H1 (cell line): ENCODE measurements around the gene NME8. TPM values are rescaled to one million over a fixed set of nuclear protein-coding genes. Genes with fewer than 3 reads are reported as not detected.

Source experiments
- CTCF ChIA-PET: fragments of 300-600 bp; sonication (Branson Sonifier 250); formaldehyde crosslinking; loops from one replicate; lab custom pipeline; 2021; ENCODE audit not compliant: partially characterized antibody; lab: Charles Lee
- POLR2A ChIA-PET: fragments of 300-600 bp; sonication (Branson Sonifier 250); formaldehyde crosslinking; loops from one replicate; lab custom pipeline; 2021; ENCODE audit warnings: inconsistent platforms; ENCODE audit not compliant: partially characterized antibody; lab: Charles Lee
- DNase-seq, 2 experiments: peaks; one replicate each; pipeline versions ENCODE4 v3.0.0 to v3.0.0-alpha.2; 2010 to 2022; ENCODE audit warnings: low spot score in 2 of 2, low read depth in 1 of 2, mixed read lengths in 1 of 2
- FAIRE-seq: peaks from 2 replicates; lab custom pipeline; 2011; peaks lifted over from hg19 to GRCh38; lab: Jason Lieb, UNC
- H2AFZ ChIP-seq: 2 replicates; pipeline ENCODE4 v1.8.1; 2012; ENCODE audit warnings: low read length, inconsistent platforms
- H2AK5ac ChIP-seq: 2 replicates; pipeline ENCODE4 v1.6.1; 2013; ENCODE audit warnings: low read depth, low read length
- H2BK120ac ChIP-seq: replicated peaks from 2 replicates; pipeline ENCODE3; 2013; ENCODE audit warnings: low read depth, low read length, inconsistent platforms
- H2BK12ac ChIP-seq: 2 replicates; pipeline ENCODE4 v1.6.1; 2013; ENCODE audit warnings: low read depth, low read length
- H2BK15ac ChIP-seq: 2 replicates; pipeline ENCODE4 v1.6.1; 2013; ENCODE audit warnings: low read length
- H2BK20ac ChIP-seq: 2 replicates; pipeline ENCODE4 v1.6.1; 2013; ENCODE audit warnings: low read length
- H2BK5ac ChIP-seq: 2 replicates; pipeline ENCODE4 v1.6.1; 2013; ENCODE audit warnings: low read depth, low read length
- H3K14ac ChIP-seq: 2 replicates; pipeline ENCODE4 v1.6.1; 2013; ENCODE audit warnings: inconsistent platforms; ENCODE audit not compliant: insufficient read length
- H3K18ac ChIP-seq: 2 replicates; pipeline ENCODE4 v1.6.1; 2013; ENCODE audit warnings: low read length; ENCODE audit errors: extremely low read depth
- H3K23ac ChIP-seq: 2 replicates; pipeline ENCODE4 v1.6.1; 2013; ENCODE audit warnings: inconsistent platforms; ENCODE audit not compliant: insufficient read length
- H3K23me2 ChIP-seq: 2 replicates; pipeline ENCODE4 v1.6.1; 2013; ENCODE audit warnings: low read depth, low read length
- H3K27ac ChIP-seq: 2 replicates; pipeline ENCODE4 v1.6.1; 2011; ENCODE audit warnings: low read depth, low read length, inconsistent platforms
- H3K27me3 ChIP-seq, 4 experiments: replicated peaks in 1 of 4; 1 replicate in 1 of 4; 2 replicates in 3 of 4; pipeline versions ENCODE4 v1.6.1 to v1.8.1; 2011 to 2013; ENCODE audit warnings: low read length in 3 of 4, mild to moderate bottlenecking in 3 of 4, inconsistent platforms in 2 of 4, mixed read lengths in 2 of 4, moderate library complexity in 1 of 4; ENCODE audit not compliant: control insufficient read depth in 3 of 4, insufficient read depth in 3 of 4; ENCODE audit errors: extremely low read depth in 1 of 4
- H3K36me3 ChIP-seq, 4 experiments: 2 replicates each; pipeline versions ENCODE4 v1.6.1 to v1.8.1; 2011 to 2013; ENCODE audit warnings: mild to moderate bottlenecking in 4 of 4, low read length in 3 of 4, moderate library complexity in 2 of 4, control low read depth in 1 of 4, inconsistent platforms in 1 of 4; ENCODE audit not compliant: insufficient read depth in 4 of 4, control insufficient read depth in 2 of 4
- H3K4ac ChIP-seq: replicated peaks from 2 replicates; pipeline ENCODE3; 2013; ENCODE audit warnings: low read length, low read depth, mixed read lengths, inconsistent platforms; ENCODE audit not compliant: insufficient read length
- H3K4me1 ChIP-seq, 4 experiments: replicated peaks in 1 of 4; 1 replicate in 1 of 4; 2 replicates in 3 of 4; pipeline versions ENCODE4 v1.6.1 to v1.8.1; 2011 to 2013; ENCODE audit warnings: low read length in 3 of 4, inconsistent platforms in 2 of 4, mixed read lengths in 1 of 4; ENCODE audit not compliant: insufficient read depth in 4 of 4, control insufficient read depth in 3 of 4
- H3K4me2 ChIP-seq, 2 experiments: 2 replicates each; pipeline versions ENCODE4 v1.6.1 to v1.8.1; 2011 to 2013; ENCODE audit warnings: low read depth in 2 of 2, low read length in 2 of 2, control low read depth in 1 of 2, inconsistent platforms in 1 of 2, mild to moderate bottlenecking in 1 of 2; ENCODE audit not compliant: insufficient read depth in 1 of 2
- H3K4me3 ChIP-seq, 4 experiments: fragments of 200-600, 300-600 bp in 1 of 4; sonication (generic), shearing (Covaris generic), sonication (Bioruptor Twin) in 1 of 4; 2 replicates each; pipeline versions ENCODE4 v1.5.1 to v1.8.1; 2011 to 2016; ENCODE audit warnings: low read length in 4 of 4, low read depth in 3 of 4, control low read depth in 2 of 4, inconsistent platforms in 2 of 4, mild to moderate bottlenecking in 2 of 4, mixed read lengths in 1 of 4, moderate library complexity in 1 of 4; ENCODE audit not compliant: insufficient read depth in 2 of 4; ENCODE audit errors: extremely low read depth in 1 of 4
- H3K56ac ChIP-seq: replicated peaks from 2 replicates; pipeline ENCODE3; 2013; ENCODE audit warnings: low read depth, mild to moderate bottlenecking, mixed read lengths, low read length, inconsistent platforms; ENCODE audit not compliant: insufficient read length
- H3K79me1 ChIP-seq: 2 replicates; pipeline ENCODE4 v1.6.1; 2013; ENCODE audit warnings: low read depth, low read length, control low read depth
- H3K79me2 ChIP-seq, 2 experiments: 2 replicates each; pipeline versions ENCODE4 v1.6.1 to v1.8.1; 2012 to 2013; ENCODE audit warnings: low read length in 2 of 2, mild to moderate bottlenecking in 2 of 2, inconsistent platforms in 1 of 2; ENCODE audit not compliant: insufficient read depth in 2 of 2, control insufficient read depth in 1 of 2
- H3K9ac ChIP-seq, 4 experiments: replicated peaks in 1 of 4; 1 replicate in 1 of 4; 2 replicates in 3 of 4; pipeline versions ENCODE4 v1.6.1 to v1.8.1; 2011 to 2013; ENCODE audit warnings: low read depth in 3 of 4, low read length in 3 of 4, control low read depth in 2 of 4, mild to moderate bottlenecking in 2 of 4, moderate library complexity in 2 of 4, inconsistent platforms in 1 of 4; ENCODE audit errors: extremely low read depth in 1 of 4
- H3K9me3 ChIP-seq, 2 experiments: 2 replicates each; pipeline versions ENCODE4 v1.6.1 to v1.8.1; 2012 to 2013; ENCODE audit warnings: mild to moderate bottlenecking in 2 of 2, moderate library complexity in 2 of 2, control low read depth in 1 of 2, inconsistent platforms in 1 of 2, low read depth in 1 of 2, low read length in 1 of 2, mixed read lengths in 1 of 2; ENCODE audit not compliant: insufficient read depth in 2 of 2
- H4K20me1 ChIP-seq, 2 experiments: replicated peaks in 1 of 2; 2 replicates each; pipeline versions ENCODE3 to v1.8.1; 2011 to 2013; ENCODE audit warnings: inconsistent platforms in 2 of 2, low read length in 2 of 2, mild to moderate bottlenecking in 1 of 2; ENCODE audit not compliant: insufficient read depth in 2 of 2, control insufficient read depth in 1 of 2
- H4K5ac ChIP-seq: 2 replicates; pipeline ENCODE4 v1.6.1; 2013; ENCODE audit warnings: low read length, low read depth, mixed read lengths, inconsistent platforms; ENCODE audit not compliant: insufficient read length
- H4K8ac ChIP-seq: 2 replicates; pipeline ENCODE4 v1.8.0; 2013; ENCODE audit warnings: mild to moderate bottlenecking, moderate library complexity, low read length, inconsistent platforms; ENCODE audit not compliant: insufficient read depth; ENCODE audit errors: extremely low read depth
- H4K91ac ChIP-seq: replicated peaks from 2 replicates; pipeline ENCODE3; 2013; ENCODE audit warnings: low read length, mixed read lengths, inconsistent platforms; ENCODE audit not compliant: insufficient read length
- ASH2L ChIP-seq: fragments of 200-600, 300-600 bp; sonication (generic); IDR thresholded peaks from one replicate; pipeline ENCODE4 v1.7.1; 2017; ENCODE audit warnings: low read length
- BRCA1 ChIP-seq: IDR thresholded peaks from 2 replicates; pipeline ENCODE4 v1.6.1; 2012; ENCODE audit warnings: low read depth, low read length, improper control_type of control experiment
- CHD2 ChIP-seq: IDR thresholded peaks from 2 replicates; pipeline ENCODE4 v1.6.1; 2012; ENCODE audit warnings: low read length, improper control_type of control experiment
- CREB1 ChIP-seq: IDR thresholded peaks from 2 replicates; pipeline ENCODE4 v1.6.1; 2012; ENCODE audit warnings: inconsistent platforms
- EZH2 ChIP-seq: fragments of 200-600 bp; sonication (generic); IDR thresholded peaks from 2 replicates; pipeline ENCODE4 v1.7.1; 2012; ENCODE audit warnings: low read depth, mild to moderate bottlenecking, moderate library complexity, low read length, inconsistent platforms; ENCODE audit not compliant: severe bottlenecking
- FOSL1 ChIP-seq: IDR thresholded peaks from 2 replicates; pipeline ENCODE4 v1.6.1; 2011; ENCODE audit warnings: mild to moderate bottlenecking, low read depth, low read length, moderate library complexity; ENCODE audit not compliant: insufficient read depth
- KDM5A ChIP-seq: fragments of 200-600 bp; IDR thresholded peaks from 2 replicates; pipeline ENCODE4 v1.7.1; 2012; ENCODE audit warnings: mild to moderate bottlenecking, low read length, inconsistent platforms, mixed read lengths
- POLR2A ChIP-seq, 2 experiments: IDR thresholded peaks; 1 replicate in 1 of 2; 2 replicates in 1 of 2; pipeline ENCODE4 v1.6.1; 2011; ENCODE audit warnings: low read depth in 2 of 2, low read length in 2 of 2, mild to moderate bottlenecking in 2 of 2; ENCODE audit errors: control extremely low read depth in 1 of 2
- POLR2AphosphoS5 ChIP-seq: IDR thresholded peaks from 2 replicates; pipeline ENCODE4 v1.6.1; 2011; ENCODE audit warnings: low read depth, low read length
- RAD21 ChIP-seq, 2 experiments: IDR thresholded peaks in 1 of 2; conservative IDR thresholded peaks in 1 of 2; 2 replicates each; pipeline ENCODE4 v1.6.1; 2011; ENCODE audit warnings: low read depth in 2 of 2, low read length in 2 of 2, improper control_type of control experiment in 1 of 2, inconsistent platforms in 1 of 2, mild to moderate bottlenecking in 1 of 2, moderate library complexity in 1 of 2
- RBBP5 ChIP-seq: IDR thresholded peaks from 2 replicates; pipeline ENCODE4 v1.7.1; 2012; ENCODE audit warnings: low read depth, mild to moderate bottlenecking, inconsistent platforms, low read length, moderate library complexity, borderline replicate concordance
- SAP30 ChIP-seq: fragments of 300-600 bp; sonication (generic); IDR thresholded peaks from 2 replicates; pipeline ENCODE4 v1.7.1; 2012; ENCODE audit warnings: low read length, moderate library complexity, mild to moderate bottlenecking, inconsistent platforms; ENCODE audit not compliant: insufficient read depth, insufficient replicate concordance
- SP4 ChIP-seq: IDR thresholded peaks from 2 replicates; pipeline ENCODE4 v1.6.1; 2012; ENCODE audit warnings: low read length, inconsistent platforms
- ZNF274 ChIP-seq: IDR thresholded peaks from 2 replicates; pipeline ENCODE4 v1.7.0; 2012; ENCODE audit warnings: low read length, borderline replicate concordance; ENCODE audit errors: extremely low read depth
- WGBS, 2 experiments: shearing (Covaris generic) in 1 of 2; methylation state at CpG; one replicate each; pipeline versions ENCODE4 v1.1.6 to v1.1.7; 2013 to 2015; ENCODE audit warnings: low lambda C conversion rate in 2 of 2, mixed read lengths in 2 of 2, inconsistent platforms in 1 of 2, low coverage in 1 of 2, missing lambda C conversion rate in 1 of 2; ENCODE audit not compliant: insufficient replicate concordance in 2 of 2, insufficient coverage in 1 of 2, insufficient read length in 1 of 2; ENCODE audit errors: extremely low coverage in 1 of 2, missing lambda C conversion rate in 1 of 2; 5-methylcytosine and 5-hydroxymethylcytosine counted together
- long read RNA-seq, 2 experiments: library from RNA in 1 of 2; library from capped mRNA in 1 of 2; stranded (forward); transcript quantifications; one replicate each; pipeline ENCODE4 v2.0.0, GENCODE V29; 2021; ENCODE audit warnings: inconsistent platforms in 1 of 2
- polyA minus RNA-seq, 3 experiments: library from RNA; depleted of rRNA, polyadenylated mRNA; stranded (reverse); fragments of >200 nt; gene quantifications; 1 replicate in 2 of 3; 2 replicates in 1 of 3; pipeline ENCODE4 v1.2.3, GENCODE V29; 2011
- polyA plus RNA-seq, 7 experiments: library from polyadenylated mRNA; depleted of rRNA in 3 of 7; stranded (reverse) in 5 of 7; unstranded in 2 of 7; fragments of >200 nt in 5 of 7; fragments of 200-250 nt in 2 of 7; gene quantifications; 1 replicate in 5 of 7; 2 replicates in 1 of 7; 4 replicates in 1 of 7; pipeline versions ENCODE4 v1.2.1 to v1.2.3, GENCODE V29; 2011 to 2013; ENCODE audit warnings: missing spikeins in 2 of 7, mixed read lengths in 2 of 7
- total RNA-seq: library from RNA; stranded (reverse); fragmentation: NEBNext Ultra II Directional; extraction: Animal tissue kit (Norgen Biotek cat#: 25700); gene quantifications from 2 replicates; pipeline ENCODE4 v1.2.1, GENCODE V29; 2021

The NME8 gene
- total RNA-seq (0.22 and 0.57 TPM in 2 replicates), polyA plus RNA-seq (2011; rRNA removed) (0.22 and 0.44 TPM in 2 replicates), polyA minus RNA-seq (2011; rRNA and poly(A)+ RNA removed) (0.15 and 1.0 TPM in 2 replicates)
- polyA plus RNA-seq (2011; cell fraction: cytosol; rRNA removed), result 0.31 TPM
- polyA plus RNA-seq (2011; cell fraction: nucleus; rRNA removed), result 0.60 TPM
- polyA plus RNA-seq (2012, experiment 1 of 2), result 0.17 to 1.4 TPM (median 1.1 TPM) in 4 replicates
- polyA plus RNA-seq (2012, experiment 2 of 2), result not detected
- polyA plus RNA-seq (2013, experiment 1 of 2), result 0.34 TPM
- 0.44 TPM for polyA plus RNA-seq (2013, experiment 2 of 2)
- not detected for polyA minus RNA-seq (2011; cell fraction: cytosol; rRNA and poly(A)+ RNA removed)
- polyA minus RNA-seq (2011; cell fraction: nucleus; rRNA and poly(A)+ RNA removed), result 0.70 TPM
- long read RNA-seq, experiment 1, result 0 reads
- long read RNA-seq, experiment 2, result 0 reads

- H4K20me1 ChIP-seq, result no peaks in the 10 kb centered on the region
- 80% methylated on average over 7 of the region's 7 CpGs; no CpG with 5 or more reads in 1 of the 2 experiments for WGBS, 2 experiments
- H3K56ac ChIP-seq, result no peak within 1 kb of the TSS
- H2AFZ ChIP-seq, result no peak within 1 kb of the TSS
- no peak within 1 kb of the TSS for H2BK20ac ChIP-seq
- H2BK12ac ChIP-seq, result no peak within 1 kb of the TSS
- no peak within 1 kb of the TSS for H2BK120ac ChIP-seq
- H2BK15ac ChIP-seq, result no peak within 1 kb of the TSS
- H3K9ac ChIP-seq, result no peak within 1 kb of the TSS
- H2BK5ac ChIP-seq, result no peak within 1 kb of the TSS
- H3K4ac ChIP-seq, result no peak within 1 kb of the TSS
- H3K23me2 ChIP-seq, result no peaks in the 10 kb centered on the region
- H3K27me3 ChIP-seq, result no peaks in the 10 kb centered on the region
- H4K91ac ChIP-seq, result no peak within 1 kb of the TSS
- no peak within 1 kb of the TSS for H3K18ac ChIP-seq
- ChIA-PET POLR2A (interaction anchor here (1.1 kb wide), 1 partner anchor 12 kb away, joined by 3 read pairs; no protein-coding TSS in a partner anchor), CTCF (no interaction called here)
- FAIRE-seq, result no peak
- H3K9me3 ChIP-seq, result no peaks in the 10 kb centered on the region
- DNase-seq, result no peak
- no peak within 1 kb of the TSS for H3K14ac ChIP-seq
- no peaks in the 10 kb centered on the region for H3K79me2 ChIP-seq
- no peaks in the 10 kb centered on the region for H3K36me3 ChIP-seq
- no peak within 1 kb of the TSS for H4K5ac ChIP-seq
- no peak within 1 kb of the TSS for H3K27ac ChIP-seq
- no peaks in the 10 kb centered on the region for H3K79me1 ChIP-seq
- no peak within 1 kb of the TSS for H3K4me2 ChIP-seq
- H2AK5ac ChIP-seq, result no peak within 1 kb of the TSS
- H3K4me1 ChIP-seq, result no peaks in the 10 kb centered on the region
- H3K23ac ChIP-seq, result no peak within 1 kb of the TSS
- H3K4me3 ChIP-seq, result no peak within 1 kb of the TSS
- no peak within 1 kb of the TSS for H4K8ac ChIP-seq
- TF ChIP-seq FOSL1 (no peak), CREB1 (no peak), EZH2 (no peak), ASH2L (no peak), POLR2A (IDR thresholded peaks at IDR 0.05; ENCODE audit: control extremely low read depth in 1 of 2, low read depth in 2 of 2, low read length in 2 of 2) (no peak), ZNF274 (no peak), BRCA1 (no peak), SP4 (no peak), CHD2 (no peak), RBBP5 (no peak), KDM5A (no peak), RAD21 (IDR thresholded peaks at IDR 0.05 in 1 of 2, conservative IDR thresholded peaks at IDR 0.05 in 1 of 2; ENCODE audit: low read depth in 2 of 2, low read length in 2 of 2) (no peak), SAP30 (no peak), POLR2AphosphoS5 (no peak)
Measured at GRCh38 chr7:37848297-37848696, at the start of gene NME8. Gene NME8, plus strand, starts transcription at chr7:37848597. Its CDS starts 1,670 bp downstream, at chr7:37850267.
